ENCODE data around the gene ROBO4. TPM values are rescaled to one million over a fixed set of nuclear protein-coding genes. Genes with fewer than 3 reads are reported as not detected.

ROBO4 gene
- total and polyA plus RNA-seq, 2 of the 13 experiments (the other 11 are each of a cell fraction or from before 2014, with no cell fraction given), result 0.07 to 1.1 TPM

GRCh38 chr11:124863137-124863825 lies 34.4 kb downstream of the ROBO4 start:
- peak overlapping the region in 1 of 3 experiments; percentile 54; a peak in 2 of 6 replicates for H3K4me3 ChIP-seq (replicated peaks in 1 of 3; ENCODE audit: insufficient read depth in 1 of 3, low read depth in 2 of 3, low read length in 3 of 3)
- no peaks in the 10 kb centered on the region for H3K36me3 ChIP-seq (replicated peaks in 1 of 2; ENCODE audit: control insufficient read depth in 1 of 2, insufficient read depth in 2 of 2, low read length in 2 of 2)
- peaks cover 15 to 63% of the 10 kb centered on the region in 2 experiments; a peak in 4 of 5 replicates for H3K27me3 ChIP-seq (ENCODE audit: control insufficient read depth in 1 of 2, insufficient read depth in 2 of 2, low read length in 2 of 2)
- in situ Hi-C loops (cut with HindIII; ENCODE audit: extremely low pct_ligation_motif_present, low pct_unique_long_range_greater_than_20kb), result loop anchor here (10.0 kb wide), 3 partner anchors 188 to 458 kb away; partner anchors contain the start of genes SIAE and SPA17
- intact Hi-C loops (cut with micrococcal nuclease; ENCODE audit: unreplicated experiment), result no loop called here
- peak; percentile 20 for DNase-seq (ENCODE audit: low spot score)
- WGBS (ENCODE audit: low lambda C conversion rate), result 7% methylated on average over 9 of the region's 31 CpGs
- no peaks in the 10 kb centered on the region for H4K20me1 ChIP-seq (ENCODE audit: insufficient read depth, low read length)
- H3K4me1 ChIP-seq (ENCODE audit: insufficient read depth, low read length), result peaks cover 27% of the 10 kb centered on the region
- no peak overlapping the region for H3K9ac ChIP-seq (ENCODE audit: insufficient read depth, low read depth, low read length)
- ChIA-PET POLR2A (no interaction called here), CTCF (ENCODE audit: low intra/inter-chr PET ratio, low total read pairs) (no interaction called here)
- no peak for FAIRE-seq
- no peaks in the 10 kb centered on the region for H3K9me3 ChIP-seq (ENCODE audit: low read length)
- no peak overlapping the region for H3K27ac ChIP-seq (ENCODE audit: extremely low read length, insufficient read depth, low read length)
- peak overlapping the region; percentile 66 for H3K4me2 ChIP-seq (ENCODE audit: low read depth, low read length)
- no peak overlapping the region for H2AFZ ChIP-seq (ENCODE audit: low read length)
- H3K79me2 ChIP-seq (ENCODE audit: insufficient read depth, low read length), result no peaks in the 10 kb centered on the region
- ATAC-seq, result peak; percentile 27
- no TSS peak for BruUV-seq (replicated peaks)
- TF ChIP-seq ZNF230 (CRISPR knock-in tag; IDR thresholded peaks at IDR 0.05) (no peak), ZNF576 (CRISPR knock-in tag; IDR thresholded peaks at IDR 0.05) (no peak), ZNF672 (CRISPR knock-in tag; IDR thresholded peaks at IDR 0.05) (no peak), SMAD3 (CRISPR knock-in tag; IDR thresholded peaks at IDR 0.05) (no peak), MBNL3 (CRISPR knock-in tag; conservative IDR thresholded peaks at IDR 0.05) (no peak), ZNF747 (CRISPR knock-in tag; IDR thresholded peaks at IDR 0.05; ENCODE audit: borderline replicate concordance) (no peak), POLR2AphosphoS2 (IDR thresholded peaks at IDR 0.05; ENCODE audit: low read depth, low read length) (no peak), ZNF556 (CRISPR knock-in tag; IDR thresholded peaks at IDR 0.05; ENCODE audit: borderline replicate concordance) (no peak), ZNF790 (CRISPR knock-in tag; IDR thresholded peaks at IDR 0.05; ENCODE audit: borderline replicate concordance) (no peak), RARG (CRISPR knock-in tag; IDR thresholded peaks at IDR 0.05; ENCODE audit: low read depth) (no peak), ZNF441 (CRISPR knock-in tag; IDR thresholded peaks at IDR 0.05; ENCODE audit: borderline replicate concordance) (no peak), USF2 (IDR thresholded peaks at IDR 0.05; ENCODE audit: low read depth, low read length) (peak; percentile 68), USF2 (CRISPR knock-in tag; IDR thresholded peaks at IDR 0.05; ENCODE audit: borderline replicate concordance) (peak; percentile 42; the same call in 1 of the 2 replicates), HNRNPLL (IDR thresholded peaks at IDR 0.05; ENCODE audit: low read depth, low read length, poor library complexity, severe bottlenecking) (peak; percentile 65), ZNF329 (CRISPR knock-in tag; IDR thresholded peaks at IDR 0.05; ENCODE audit: low read depth) (peak; percentile 70; the same call in 1 of the 2 replicates), ZNF780A (CRISPR knock-in tag; IDR thresholded peaks at IDR 0.05) (no peak), SMYD3 (CRISPR knock-in tag; IDR thresholded peaks at IDR 0.05) (no peak), ZNF317 (CRISPR knock-in tag; IDR thresholded peaks at IDR 0.05) (0 out of 2 replicates have a peak, but pooled peaks have one; percentile 43), SIX4 (CRISPR knock-in tag; IDR thresholded peaks at IDR 0.05) (no peak), ZUFSP (CRISPR knock-in tag; IDR thresholded peaks at IDR 0.05; ENCODE audit: borderline replicate concordance) (no peak), ZNF121 (CRISPR knock-in tag; IDR thresholded peaks at IDR 0.05) (no peak), STAG1 (CRISPR knock-in tag; IDR thresholded peaks at IDR 0.05) (no peak)

Measured in HepG2 (cell line).